ENCODE results near the gene GALNT2.

DNA sequence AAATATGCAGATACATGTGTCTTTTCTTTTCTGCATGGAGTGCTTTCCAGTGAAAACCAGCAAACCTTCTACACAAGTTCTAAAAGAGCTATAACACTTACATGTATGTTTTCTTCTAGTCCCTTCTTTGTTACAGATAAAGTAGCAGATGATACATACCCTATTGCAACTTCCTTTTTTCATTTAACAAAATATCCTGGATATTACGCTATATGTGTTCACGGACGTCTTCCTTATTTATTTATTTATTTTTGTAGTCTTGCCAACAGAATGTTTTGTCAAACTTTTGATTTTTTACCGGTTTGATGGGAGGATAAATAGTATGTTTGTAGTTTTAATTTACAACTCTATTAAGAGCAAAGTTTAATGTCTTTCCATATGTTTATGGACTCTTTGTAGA lies 5.2 kb upstream of the GALNT2 start:
- TF ChIP-seq, protein P1, sequence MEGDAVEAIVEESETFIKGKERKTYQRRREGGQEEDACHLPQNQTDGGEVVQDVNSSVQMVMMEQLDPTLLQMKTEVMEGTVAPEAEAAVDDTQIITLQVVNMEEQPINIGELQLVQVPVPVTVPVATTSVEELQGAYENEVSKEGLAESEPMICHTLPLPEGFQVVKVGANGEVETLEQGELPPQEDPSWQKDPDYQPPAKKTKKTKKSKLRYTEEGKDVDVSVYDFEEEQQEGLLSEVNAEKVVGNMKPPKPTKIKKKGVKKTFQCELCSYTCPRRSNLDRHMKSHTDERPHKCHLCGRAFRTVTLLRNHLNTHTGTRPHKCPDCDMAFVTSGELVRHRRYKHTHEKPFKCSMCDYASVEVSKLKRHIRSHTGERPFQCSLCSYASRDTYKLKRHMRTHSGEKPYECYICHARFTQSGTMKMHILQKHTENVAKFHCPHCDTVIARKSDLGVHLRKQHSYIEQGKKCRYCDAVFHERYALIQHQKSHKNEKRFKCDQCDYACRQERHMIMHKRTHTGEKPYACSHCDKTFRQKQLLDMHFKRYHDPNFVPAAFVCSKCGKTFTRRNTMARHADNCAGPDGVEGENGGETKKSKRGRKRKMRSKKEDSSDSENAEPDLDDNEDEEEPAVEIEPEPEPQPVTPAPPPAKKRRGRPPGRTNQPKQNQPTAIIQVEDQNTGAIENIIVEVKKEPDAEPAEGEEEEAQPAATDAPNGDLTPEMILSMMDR (IDR thresholded peaks at IDR 0.05; ENCODE audit: poor library complexity): no peak
- TF ChIP-seq EZH2phosphoT487 (IDR thresholded peaks at IDR 0.05; ENCODE audit: low read depth, severe bottlenecking, unreplicated experiment): no peak
